Endothelial cell (in vitro differentiated cells): ENCODE results near the gene TDRD7. TPM values are rescaled to one million over a fixed set of nuclear protein-coding genes. Genes with fewer than 3 reads are reported as not detected.

Experiments used
- DNase-seq: peaks from one replicate; pipeline ENCODE4 v3.0.0; 2021; ENCODE audit warnings: low spot score
- H3K27ac Mint-ChIP-seq: one replicate; pipeline ENCODE4 v1.8.0; 2021; ENCODE audit warnings: mixed read lengths, inconsistent platforms; ENCODE audit not compliant: unreplicated experiment
- H3K27me3 Mint-ChIP-seq: one replicate; pipeline ENCODE4 v1.8.0; 2021; ENCODE audit warnings: mild to moderate bottlenecking, moderate library complexity, mixed read lengths, inconsistent platforms; ENCODE audit not compliant: unreplicated experiment
- H3K36me3 Mint-ChIP-seq: one replicate; pipeline ENCODE4 v1.8.0; 2021; ENCODE audit warnings: mild to moderate bottlenecking, low read depth, mixed read lengths, inconsistent platforms; ENCODE audit not compliant: unreplicated experiment
- H3K4me1 Mint-ChIP-seq: one replicate; pipeline ENCODE4 v1.8.0; 2021; ENCODE audit warnings: mild to moderate bottlenecking, mixed read lengths, inconsistent platforms; ENCODE audit not compliant: unreplicated experiment
- H3K4me3 Mint-ChIP-seq: one replicate; pipeline ENCODE4 v1.8.0; 2021; ENCODE audit warnings: mild to moderate bottlenecking, mixed read lengths, inconsistent platforms; ENCODE audit not compliant: unreplicated experiment
- H3K9me3 Mint-ChIP-seq: one replicate; pipeline ENCODE4 v1.8.0; 2021; ENCODE audit warnings: mixed read lengths, inconsistent platforms; ENCODE audit not compliant: unreplicated experiment
- CTCF ChIP-seq: fragments of 200-600 bp; sonication (generic); IDR thresholded peaks from one replicate; pipeline ENCODE4 v1.5.0; 2021; ENCODE audit warnings: antibody characterized with exemption; ENCODE audit not compliant: unreplicated experiment
- total RNA-seq: library from RNA; stranded (reverse); fragmentation: NEBNext Ultra II Directional; extraction: Animal tissue kit (Norgen Biotek cat#: 25700); gene quantifications from one replicate; pipeline ENCODE4 v1.2.1, GENCODE V29; 2021; ENCODE audit not compliant: unreplicated experiment

Gene TDRD7
- total RNA-seq, 1 donor from 2014 or later, result 17.5 TPM

GRCh38 chr9:97408562-97408961 lies 3.3 kb upstream of the TDRD7 start:
- no peak for TF ChIP-seq CTCF
- Mint-ChIP-seq H3K27ac (no peak overlapping the region), H3K36me3 (peaks cover 4% of the 10 kb centered on the region), H3K4me1 (peaks cover 36% of the 10 kb centered on the region), H3K27me3 (no peaks in the 10 kb centered on the region), H3K4me3 (no peak overlapping the region), H3K9me3 (no peaks in the 10 kb centered on the region)
- no peak for DNase-seq

- Mint-ChIP-seq H3K27me3 (no peaks in the 10 kb centered on the region), H3K27ac (no peak overlapping the region), H3K4me1 (peaks cover 22% of the 10 kb centered on the region), H3K36me3 (peaks cover 4% of the 10 kb centered on the region), H3K4me3 (peak overlapping the region; percentile 93), H3K9me3 (no peaks in the 10 kb centered on the region)
- no peak for TF ChIP-seq CTCF
- no peak for DNase-seq
These were observed 482 bp upstream of the TDRD7 start for GRCh38 chr9:97411440-97411788.

GRCh38 chr9:97412626-97413385 lies 910 bp downstream of the TDRD7 start:
- peaks cover 11% of the 10 kb centered on the region for H3K4me1 Mint-ChIP-seq
- peaks cover 4% of the 10 kb centered on the region for H3K36me3 Mint-ChIP-seq
- no peaks in the 10 kb centered on the region for H3K27me3 Mint-ChIP-seq
- peak overlapping the region; percentile 25 for H3K27ac Mint-ChIP-seq
- peak overlapping the region; percentile 83 for H3K4me3 Mint-ChIP-seq
- no peak for DNase-seq
- TF ChIP-seq CTCF, result no peak
- H3K9me3 Mint-ChIP-seq, result no peaks in the 10 kb centered on the region

- H3K4me1 Mint-ChIP-seq, result peaks cover 9% of the 10 kb centered on the region
- H3K9me3 Mint-ChIP-seq, result no peaks in the 10 kb centered on the region
- peak overlapping the region; percentile 83 for H3K4me3 Mint-ChIP-seq
- no peaks in the 10 kb centered on the region for H3K27me3 Mint-ChIP-seq
- no peak for DNase-seq
- TF ChIP-seq CTCF, result no peak
- H3K36me3 Mint-ChIP-seq, result peaks cover 4% of the 10 kb centered on the region
- no peak overlapping the region for H3K27ac Mint-ChIP-seq
These were observed 1.6 kb downstream of the TDRD7 start for GRCh38 chr9:97413462-97413861.

- Mint-ChIP-seq H3K27me3 (no peaks in the 10 kb centered on the region), H3K36me3 (peaks cover 4% of the 10 kb centered on the region), H3K4me3 (no peak overlapping the region), H3K27ac (no peak overlapping the region), H3K4me1 (peaks cover 15% of the 10 kb centered on the region), H3K9me3 (no peaks in the 10 kb centered on the region)
- no peak for DNase-seq
- no peak for TF ChIP-seq CTCF
These were observed 3.2 kb downstream of the TDRD7 start for GRCh38 chr9:97415146-97415545.
